Colon (tissue), 2 donors: ENCODE results near the gene ACTN4.

Source experiments
- FAIRE-seq: peaks from 2 replicates; lab custom pipeline; 2012; peaks lifted over from hg19 to GRCh38; lab: Jason Lieb, UNC
- donor health status: control.
- donor health status: control.

The ACTN4 gene

DNA sequence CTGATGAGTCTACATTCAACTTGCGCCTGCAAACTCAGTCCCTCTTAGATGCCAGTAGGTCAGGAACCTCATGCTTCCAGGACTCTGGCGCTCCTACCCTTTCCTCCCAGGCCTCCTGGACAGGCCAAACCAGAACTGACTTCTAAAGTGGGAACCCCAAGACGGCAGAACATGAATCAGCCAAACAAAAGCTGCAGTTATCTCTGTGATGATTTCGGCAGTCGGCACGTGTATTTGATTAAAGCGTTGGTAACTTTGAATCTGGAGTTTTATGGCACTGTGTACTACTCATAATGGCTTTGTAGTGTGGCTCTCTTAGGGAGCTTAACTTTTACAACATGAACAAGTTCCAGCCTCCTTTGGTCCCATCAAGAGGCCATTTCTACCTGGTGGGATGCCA lies 13.7 kb downstream of the ACTN4 start:
- no peak for FAIRE-seq

- no peak for FAIRE-seq
Measured at GRCh38 chr19:38661996-38662395, 14.5 kb downstream of the ACTN4 start.

GRCh38 chr19:38662537-38663155 lies 15.2 kb downstream of the ACTN4 start:
- no peak for FAIRE-seq

DNA sequence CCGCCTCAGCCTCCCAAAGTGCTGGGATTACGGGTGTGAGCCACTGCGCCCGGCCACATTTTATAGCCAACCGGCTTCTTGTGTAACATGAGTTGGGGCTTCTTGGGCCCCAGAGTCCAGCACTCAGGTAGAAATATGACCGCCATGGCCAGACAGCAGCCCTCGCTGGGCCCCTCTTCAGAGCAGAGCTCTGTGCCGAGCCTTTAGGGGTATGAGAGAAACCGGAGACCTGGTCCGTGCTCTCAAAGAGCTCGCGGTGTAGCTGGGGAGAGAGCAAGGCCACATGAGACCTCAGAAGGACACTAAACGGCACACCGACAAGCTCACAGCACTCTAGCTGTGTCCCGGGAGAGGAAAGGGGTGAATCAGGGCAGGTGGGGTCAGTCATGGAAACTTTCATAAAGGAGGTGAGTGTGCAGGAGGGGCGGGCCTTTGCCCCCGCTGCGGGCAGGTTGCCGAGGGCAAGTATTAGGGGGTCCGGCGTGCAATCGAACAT lies 15.8 kb downstream of the ACTN4 start:
- FAIRE-seq = no peak

- no peak for FAIRE-seq
Measured at GRCh38 chr19:38663957-38664502, 16.6 kb downstream of the ACTN4 start.

GRCh38 chr19:38664503-38665211 lies 17.2 kb downstream of the ACTN4 start:
- FAIRE-seq = no peak

DNA sequence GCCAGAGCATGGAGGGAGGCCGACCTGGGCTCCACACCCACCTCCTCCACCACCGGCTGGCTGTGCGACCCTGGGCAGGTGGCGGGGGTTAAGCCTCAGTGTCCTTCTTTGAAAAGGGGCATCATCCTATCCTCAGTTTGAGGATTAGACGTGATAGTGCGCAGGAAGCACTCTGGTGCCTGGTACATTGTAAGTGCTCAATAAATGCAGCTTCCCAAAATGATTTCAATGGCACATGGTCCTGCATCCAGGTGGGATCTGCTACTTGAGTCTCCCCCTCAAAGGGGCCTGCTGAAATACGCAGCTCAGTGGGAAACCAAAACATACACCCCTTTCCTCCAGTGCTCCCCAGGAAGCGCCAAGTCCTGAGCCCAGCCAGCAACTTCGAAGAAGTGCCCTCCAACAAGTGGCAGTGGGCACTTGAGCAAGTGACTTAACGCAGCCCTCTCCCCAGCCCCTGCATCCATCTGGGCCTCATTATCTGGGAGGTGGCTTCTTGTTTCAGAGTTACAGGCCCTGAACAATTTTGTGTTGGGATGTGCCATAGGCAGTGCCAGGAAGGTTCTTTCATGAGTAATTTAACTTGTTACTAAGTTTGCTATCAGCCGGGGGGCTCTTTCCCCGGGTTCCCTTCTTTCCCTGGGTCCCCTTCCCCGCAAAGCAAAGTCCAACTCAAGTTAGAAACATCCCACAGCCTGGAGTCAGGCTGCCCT lies 17.9 kb downstream of the ACTN4 start:
- FAIRE-seq = no peak

GRCh38 chr19:38665950-38666662 lies 18.7 kb downstream of the ACTN4 start:
- FAIRE-seq = no peak

DNA sequence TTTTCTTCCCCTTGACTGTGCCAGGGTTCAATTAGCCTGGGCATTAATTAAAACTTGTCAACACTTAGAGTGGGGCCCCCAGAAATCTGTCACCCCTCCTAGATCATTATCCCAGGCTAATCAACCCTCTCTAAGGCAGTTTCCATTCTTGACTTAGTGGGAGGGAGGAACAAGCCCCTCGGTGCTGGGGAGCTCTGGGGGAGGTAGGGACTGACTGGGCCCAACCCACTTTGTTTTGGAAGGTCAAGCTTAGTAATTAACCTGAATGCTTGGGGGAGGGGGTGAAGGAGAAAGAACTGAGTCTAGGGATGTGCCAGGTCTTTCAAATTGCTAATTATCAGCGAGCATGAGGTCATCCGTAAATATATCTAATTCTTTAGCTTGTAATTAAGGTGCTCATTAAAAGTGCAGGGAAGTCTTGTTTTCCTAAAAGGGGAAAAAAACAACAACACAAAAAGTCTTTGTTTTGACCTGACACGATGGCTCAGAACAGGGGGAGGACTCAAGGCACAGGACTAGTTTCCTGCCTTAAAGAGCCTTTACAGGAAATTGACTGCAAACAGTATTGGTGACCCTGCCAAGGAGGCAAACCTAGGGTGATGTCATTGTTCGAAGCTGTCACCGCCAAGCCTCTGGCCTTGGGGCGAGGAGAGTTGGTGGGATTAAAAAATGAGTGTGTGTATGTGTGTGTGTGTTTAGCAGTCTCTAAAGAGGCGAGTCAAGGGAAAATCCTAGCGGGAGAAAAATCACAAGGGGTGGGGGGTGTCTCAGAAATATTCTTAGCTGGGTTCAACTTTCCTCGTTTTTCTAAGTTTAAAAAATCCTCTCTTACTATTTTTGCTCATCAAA lies 19.4 kb downstream of the ACTN4 start:
- FAIRE-seq = no peak

- no peak for FAIRE-seq
Measured at GRCh38 chr19:38667661-38668171, 20.3 kb downstream of the ACTN4 start.

GRCh38 chr19:38669552-38669951 lies 22.1 kb downstream of the ACTN4 start:
- FAIRE-seq = no peak

GRCh38 chr19:38670921-38671398 lies 23.5 kb downstream of the ACTN4 start:
- FAIRE-seq = no peak

DNA sequence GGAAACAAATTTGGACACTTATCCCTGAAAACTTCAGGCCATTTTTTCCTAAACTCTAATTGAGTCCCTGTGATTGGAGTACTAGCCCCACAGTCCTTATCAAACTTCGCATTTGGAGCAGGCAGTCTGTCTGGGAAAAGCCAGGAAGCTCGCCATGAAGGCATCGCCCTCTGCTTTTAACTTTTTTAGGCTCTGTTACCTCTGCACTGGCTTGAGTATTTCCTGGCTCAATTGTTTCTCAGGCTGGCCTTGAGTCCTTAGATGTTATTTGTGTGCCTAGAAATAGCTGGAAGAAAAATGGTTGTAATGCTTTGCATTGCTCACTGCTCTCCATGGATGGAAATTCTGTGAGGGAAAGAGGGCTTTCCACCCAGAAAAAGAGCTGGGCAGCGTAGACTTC lies 24.2 kb downstream of the ACTN4 start:
- no peak for FAIRE-seq

GRCh38 chr19:38673030-38673429 lies 25.6 kb downstream of the ACTN4 start:
- no peak for FAIRE-seq

GRCh38 chr19:38674388-38675171 lies 27.1 kb downstream of the ACTN4 start:
- FAIRE-seq = no peak

DNA sequence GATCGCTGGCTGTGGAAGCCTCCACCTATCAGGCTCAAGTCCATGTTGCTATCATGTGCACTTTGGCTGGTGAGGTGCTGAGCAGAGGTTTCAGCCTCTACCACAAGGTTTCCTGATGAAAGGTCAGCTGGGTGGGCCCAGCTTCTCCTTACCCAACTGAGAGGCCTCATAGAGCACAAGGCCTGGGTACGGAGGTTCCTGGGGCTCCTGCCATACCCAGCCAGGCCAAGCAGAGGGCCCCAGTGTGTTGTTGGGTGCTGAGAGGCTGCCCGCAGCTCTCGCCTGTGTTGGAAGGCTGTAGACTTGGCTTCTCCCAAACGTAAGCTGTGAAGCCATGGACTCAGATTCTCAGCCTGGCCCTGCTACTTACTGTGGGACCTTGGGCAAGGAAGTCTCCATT lies 28.2 kb downstream of the ACTN4 start:
- no peak for FAIRE-seq

GRCh38 chr19:38676023-38676877 lies 28.8 kb downstream of the ACTN4 start:
- no peak for FAIRE-seq

DNA sequence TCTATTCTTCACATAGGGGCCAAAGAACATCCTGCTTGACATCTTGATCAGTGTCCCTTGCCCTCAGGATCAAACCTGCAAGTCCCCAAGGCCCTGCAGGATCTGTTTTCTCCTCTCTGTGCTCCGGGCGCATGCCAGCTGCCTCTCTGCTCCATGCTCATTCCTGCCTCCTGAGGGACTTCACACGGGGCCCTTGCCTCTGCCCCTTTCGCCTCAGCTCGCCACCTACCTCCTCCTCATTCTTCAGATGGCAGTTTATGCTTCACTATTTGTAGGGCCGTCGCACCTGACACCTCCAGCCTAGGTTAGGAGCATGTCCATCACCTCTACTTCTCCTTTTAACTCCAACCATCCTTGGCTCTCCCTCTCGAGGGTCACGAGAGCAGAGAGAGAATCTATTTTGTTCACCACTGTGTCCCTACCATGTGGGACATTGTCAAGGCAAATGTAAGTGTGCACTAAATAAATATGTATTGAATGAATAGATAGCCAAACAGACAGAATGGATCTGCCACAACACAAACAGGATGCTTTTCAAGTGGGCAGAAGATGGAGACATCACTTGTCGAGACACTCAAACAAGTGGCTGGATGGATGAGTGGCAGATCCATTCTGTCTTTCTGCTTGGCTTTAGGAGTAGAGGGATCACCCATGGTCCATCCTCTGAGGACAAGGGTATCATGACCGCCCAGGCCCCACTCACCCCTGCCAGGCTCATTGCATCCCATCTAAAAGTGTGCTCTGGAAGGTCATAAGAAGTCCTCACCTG lies 29.6 kb downstream of the ACTN4 start:
- FAIRE-seq = no peak
